Duodenal mucosa (tissue), 2 donors: ENCODE data around the gene TEX26.

Experiments
- H3K27ac ChIP-seq: one replicate; pipeline ENCODE4 v1.7.0; 2013; ENCODE audit warnings: low read depth, low read length
- H3K27me3 ChIP-seq, 2 donors: one replicate each; pipeline ENCODE4 v1.7.0; 2013; ENCODE audit warnings: low read length in 2 of 2, control low read depth in 1 of 2; ENCODE audit not compliant: insufficient read depth in 2 of 2, control insufficient read depth in 1 of 2
- H3K36me3 ChIP-seq, 2 donors: one replicate each; pipeline ENCODE4 v1.7.0; 2013; ENCODE audit warnings: low read length in 2 of 2, control low read depth in 1 of 2; ENCODE audit not compliant: insufficient read depth in 2 of 2, control insufficient read depth in 1 of 2
- H3K4me1 ChIP-seq, 2 donors: one replicate each; pipeline ENCODE4 v1.7.0; 2013; ENCODE audit warnings: low read length in 2 of 2, control low read depth in 1 of 2; ENCODE audit not compliant: insufficient read depth in 2 of 2, control insufficient read depth in 1 of 2
- H3K4me3 ChIP-seq, 2 donors: one replicate each; pipeline ENCODE4 v1.7.0; 2013; ENCODE audit warnings: low read length in 2 of 2, low read depth in 1 of 2
- H3K9ac ChIP-seq, 2 donors: one replicate each; pipeline ENCODE4 v1.7.0; 2013; ENCODE audit warnings: low read length in 2 of 2, low read depth in 1 of 2
- H3K9me3 ChIP-seq, 2 donors: one replicate each; pipeline ENCODE4 v1.7.0; 2013; ENCODE audit warnings: low read length in 2 of 2, control low read depth in 1 of 2; ENCODE audit not compliant: control insufficient read depth in 1 of 2

The TEX26 gene

GRCh38 chr13:30991184-30991583 is 58.7 kb downstream of the TEX26 start:
- Histone ChIP-seq H3K27me3 (peaks cover 0 to 9% of the 10 kb centered on the region in 2 donors), H3K36me3 (no peaks in the 10 kb centered on the region), H3K27ac (no peak overlapping the region), H3K9me3 (no peaks in the 10 kb centered on the region), H3K9ac (no peak overlapping the region), H3K4me3 (no peak overlapping the region), H3K4me1 (no peaks in the 10 kb centered on the region)

GRCh38 chr13:30991922-30992321 is 59.5 kb downstream of the TEX26 start:
- Histone ChIP-seq H3K27me3 (peaks cover 0 to 9% of the 10 kb centered on the region in 2 donors), H3K9ac (no peak overlapping the region), H3K27ac (no peak overlapping the region), H3K9me3 (no peaks in the 10 kb centered on the region), H3K4me3 (no peak overlapping the region), H3K36me3 (no peaks in the 10 kb centered on the region), H3K4me1 (no peaks in the 10 kb centered on the region)

GRCh38 chr13:30995331-30995730 is 62.9 kb downstream of the TEX26 start:
- no peak overlapping the region for H3K4me3 ChIP-seq
- peaks cover 0 to 3% of the 10 kb centered on the region in 2 donors for H3K27me3 ChIP-seq
- H3K4me1 ChIP-seq = no peaks in the 10 kb centered on the region
- H3K36me3 ChIP-seq = no peaks in the 10 kb centered on the region
- H3K27ac ChIP-seq = no peak overlapping the region
- no peak overlapping the region for H3K9ac ChIP-seq
- no peaks in the 10 kb centered on the region for H3K9me3 ChIP-seq

DNA sequence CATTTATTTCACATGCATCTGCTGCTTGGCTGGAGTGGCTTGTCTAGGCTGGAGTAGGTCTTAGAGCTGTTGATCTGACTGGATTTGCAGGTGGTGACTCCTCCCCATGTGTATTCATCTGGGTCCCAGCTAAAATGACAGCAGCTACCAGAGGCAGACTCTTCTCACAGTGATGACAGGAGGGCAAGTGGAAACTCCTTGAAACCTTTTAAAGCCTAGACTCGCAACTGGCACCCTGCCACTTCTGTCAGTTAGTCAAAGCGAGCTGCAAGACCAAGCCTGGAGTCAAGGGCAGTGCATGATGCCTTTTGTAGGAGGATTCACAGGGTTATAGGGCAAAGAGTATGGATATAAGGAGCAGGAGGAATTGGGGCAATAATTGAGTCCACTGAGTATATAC is 65.2 kb downstream of the TEX26 start:
- Histone ChIP-seq H3K36me3 (no peaks in the 10 kb centered on the region), H3K9ac (no peak overlapping the region), H3K4me1 (no peaks in the 10 kb centered on the region), H3K27ac (no peak overlapping the region), H3K4me3 (no peak overlapping the region), H3K9me3 (no peaks in the 10 kb centered on the region), H3K27me3 (peaks cover 0 to 7% of the 10 kb centered on the region in 2 donors)

GRCh38 chr13:30998136-30999088 is 66.0 kb downstream of the TEX26 start:
- H3K36me3 ChIP-seq = no peaks in the 10 kb centered on the region
- H3K4me1 ChIP-seq = no peaks in the 10 kb centered on the region
- no peak overlapping the region for H3K27ac ChIP-seq
- no peak overlapping the region for H3K4me3 ChIP-seq
- H3K27me3 ChIP-seq = peaks cover 0 to 7% of the 10 kb centered on the region in 2 donors
- H3K9ac ChIP-seq = no peak overlapping the region
- H3K9me3 ChIP-seq = no peaks in the 10 kb centered on the region

GRCh38 chr13:31000889-31001288 is 68.4 kb downstream of the TEX26 start:
- H3K9ac ChIP-seq = no peak overlapping the region
- no peak overlapping the region for H3K4me3 ChIP-seq
- H3K27ac ChIP-seq = no peak overlapping the region
- H3K4me1 ChIP-seq = no peaks in the 10 kb centered on the region
- peaks cover 0 to 6% of the 10 kb centered on the region in 2 donors for H3K27me3 ChIP-seq
- no peaks in the 10 kb centered on the region for H3K9me3 ChIP-seq
- no peaks in the 10 kb centered on the region for H3K36me3 ChIP-seq

DNA sequence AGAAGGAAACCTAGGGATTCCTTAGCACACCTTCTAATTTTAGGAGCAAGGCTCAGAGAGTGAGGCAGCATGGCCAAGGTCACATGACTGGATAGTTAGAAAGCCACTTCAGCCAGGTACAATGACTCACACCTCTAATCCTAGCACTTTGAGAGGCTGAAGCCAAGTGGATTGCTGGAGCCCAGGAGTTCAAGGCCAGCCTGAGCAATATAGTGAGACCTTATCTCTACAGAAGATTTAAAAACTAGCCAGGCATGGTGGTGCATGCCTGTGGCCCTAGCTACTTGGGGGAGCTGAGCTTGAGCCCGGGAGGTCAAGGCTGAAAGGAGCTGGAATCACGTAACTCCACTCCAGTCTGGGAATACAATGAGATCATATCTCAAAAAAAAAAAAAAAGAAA is 69.2 kb downstream of the TEX26 start:
- Histone ChIP-seq H3K4me3 (no peak overlapping the region), H3K27me3 (peaks cover 0 to 4% of the 10 kb centered on the region in 2 donors), H3K27ac (no peak overlapping the region), H3K9me3 (no peaks in the 10 kb centered on the region), H3K9ac (no peak overlapping the region), H3K4me1 (no peaks in the 10 kb centered on the region), H3K36me3 (no peaks in the 10 kb centered on the region)

DNA sequence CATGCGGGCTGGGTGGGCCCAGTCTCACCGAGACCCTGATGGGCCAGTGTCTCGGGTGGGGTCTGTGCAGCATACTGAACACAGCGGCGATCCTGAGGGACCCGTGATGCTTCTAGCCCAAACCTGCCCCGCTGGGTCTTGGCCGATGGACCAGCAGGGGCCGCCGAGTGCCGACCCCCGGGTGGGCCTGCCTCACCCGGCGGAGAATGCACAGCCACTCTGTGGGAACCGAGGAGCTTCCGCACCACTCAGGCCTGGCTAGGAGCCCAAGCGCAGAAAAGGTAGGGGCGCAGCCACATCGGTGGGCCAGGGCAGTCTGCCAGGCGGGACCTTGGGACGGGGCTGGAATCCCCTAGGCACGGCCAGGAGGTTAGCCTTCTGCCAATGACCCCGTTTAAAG is 72.6 kb downstream of the TEX26 start:
- Histone ChIP-seq H3K4me3 (no peak overlapping the region), H3K36me3 (no peaks in the 10 kb centered on the region), H3K27ac (no peak overlapping the region), H3K27me3 (peaks cover 0 to 4% of the 10 kb centered on the region in 2 donors), H3K4me1 (no peaks in the 10 kb centered on the region), H3K9ac (no peak overlapping the region), H3K9me3 (no peaks in the 10 kb centered on the region)

- no peaks in the 10 kb centered on the region for H3K9me3 ChIP-seq
- H3K27me3 ChIP-seq = no peaks in the 10 kb centered on the region
- H3K9ac ChIP-seq = no peak overlapping the region
- H3K27ac ChIP-seq = no peak overlapping the region
- H3K4me1 ChIP-seq = no peaks in the 10 kb centered on the region
- H3K36me3 ChIP-seq = no peaks in the 10 kb centered on the region
- H3K4me3 ChIP-seq = no peak overlapping the region
Observed at GRCh38 chr13:31007417-31007816, 75.0 kb downstream of the TEX26 start.

DNA sequence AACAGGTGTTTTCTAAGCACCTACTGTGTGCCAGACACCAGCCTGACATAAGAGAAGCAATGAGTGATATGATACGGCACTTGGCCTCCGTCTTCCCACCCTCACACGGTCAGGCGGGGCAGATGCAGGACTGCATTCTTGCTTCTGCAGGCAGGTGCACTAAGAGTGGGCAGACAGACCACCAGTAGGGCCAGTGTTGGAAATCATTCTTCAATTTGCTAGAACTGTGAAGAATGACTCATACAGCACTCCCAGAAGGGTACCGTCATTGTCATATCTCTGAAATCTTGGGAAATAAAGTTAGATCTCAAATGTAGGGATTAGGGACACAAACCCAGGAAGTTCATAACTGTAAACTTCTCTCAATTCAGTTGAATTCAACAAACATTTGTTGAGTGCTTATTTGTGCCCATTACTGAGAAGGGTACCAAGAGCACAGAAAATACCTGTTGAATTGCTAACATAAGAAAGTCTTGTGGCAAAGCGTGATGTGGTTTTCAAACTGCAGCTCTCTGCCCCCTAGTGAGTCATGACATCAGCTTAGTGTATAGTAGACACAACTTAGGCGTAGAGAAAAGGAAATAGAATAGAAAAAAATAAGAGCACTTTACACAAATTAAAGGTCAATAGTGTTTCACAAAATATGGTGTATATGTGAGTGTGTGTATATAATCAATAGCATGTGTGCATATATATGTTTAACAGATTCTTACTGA is 76.1 kb downstream of the TEX26 start:
- Histone ChIP-seq H3K27ac (no peak overlapping the region), H3K4me3 (no peak overlapping the region), H3K36me3 (no peaks in the 10 kb centered on the region), H3K27me3 (no peaks in the 10 kb centered on the region), H3K4me1 (no peaks in the 10 kb centered on the region), H3K9ac (no peak overlapping the region), H3K9me3 (no peaks in the 10 kb centered on the region)
